CD4-positive, alpha-beta T cell treated with Interferon gamma for 1 hour (primary cell): ENCODE results near the gene CEP128.

Source experiments
- DNase-seq: peaks from one replicate; pipeline ENCODE4 v3.0.0-alpha.2; 2020

Gene CEP128

DNA sequence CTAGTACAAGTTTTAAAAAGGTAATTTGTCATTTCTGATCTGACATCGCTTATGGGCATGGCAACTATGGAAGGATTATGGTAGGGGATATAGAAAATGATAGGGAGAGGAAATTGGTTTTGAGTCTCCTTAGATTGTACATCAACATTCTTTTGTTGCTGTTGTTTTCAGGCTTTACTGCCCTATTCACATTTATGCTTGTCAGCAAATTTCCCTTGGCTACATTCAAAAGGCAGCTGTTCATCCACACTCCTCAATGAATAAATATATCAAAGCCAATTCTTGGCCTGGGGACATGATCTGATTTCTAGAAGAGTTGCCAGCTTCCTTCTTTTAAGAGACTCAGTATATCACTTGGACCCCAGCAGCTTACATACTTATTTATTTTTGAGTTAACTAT, 283.4 kb downstream of the CEP128 start:
- DNase-seq: no peak

DNA sequence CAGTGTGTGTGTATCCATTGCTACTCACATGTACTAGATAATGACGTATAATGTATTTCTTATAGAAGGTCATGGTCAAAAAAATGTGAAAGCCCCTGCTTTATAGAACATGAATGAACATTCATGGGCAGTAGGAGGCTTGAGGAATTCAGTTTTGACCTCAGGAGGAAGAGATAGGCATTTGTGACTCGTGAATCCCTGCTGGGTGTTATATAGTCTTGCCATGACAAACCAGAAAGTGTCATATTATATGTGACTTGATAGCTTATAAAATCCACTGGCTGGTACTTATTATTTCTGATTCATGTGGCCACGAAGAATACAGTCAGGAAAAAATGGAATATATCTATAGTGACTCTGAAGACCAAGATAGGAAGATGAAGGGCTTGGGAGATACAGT, 287.6 kb downstream of the CEP128 start:
- no peak for DNase-seq

DNA sequence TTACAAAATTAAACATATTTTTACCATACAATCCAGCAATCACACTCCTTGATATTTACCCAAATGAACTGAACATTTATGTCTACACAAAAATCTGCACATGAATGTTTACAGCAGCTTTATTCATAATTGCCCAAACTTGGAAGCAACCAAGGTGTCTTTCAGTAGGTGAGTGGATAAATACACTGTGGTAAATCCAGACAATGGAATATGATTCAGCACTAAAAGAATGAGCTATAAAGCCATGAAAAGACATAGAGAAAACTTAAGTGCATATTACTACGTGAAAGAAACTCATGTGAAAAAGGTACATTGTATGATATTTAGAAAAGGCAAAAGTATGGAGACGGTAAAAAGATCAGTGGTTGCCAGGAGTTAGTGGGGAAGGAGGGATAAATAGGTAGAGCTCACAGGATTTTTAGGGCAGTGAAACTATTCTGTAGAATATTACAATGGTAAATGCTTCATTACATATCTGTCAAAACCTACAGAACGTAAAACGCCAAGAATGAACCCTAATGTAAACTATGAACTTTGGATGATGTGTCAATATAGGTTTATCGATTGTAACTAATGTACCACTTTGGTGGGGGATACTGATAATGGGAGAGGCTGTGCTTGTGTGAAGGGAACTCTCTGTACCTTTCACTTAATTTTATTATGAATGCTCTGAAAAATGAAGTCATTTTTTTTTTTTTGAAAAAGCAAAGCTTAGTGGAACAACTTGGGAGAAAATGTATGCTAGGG, 295.7 kb downstream of the CEP128 start:
- no peak for DNase-seq

DNA sequence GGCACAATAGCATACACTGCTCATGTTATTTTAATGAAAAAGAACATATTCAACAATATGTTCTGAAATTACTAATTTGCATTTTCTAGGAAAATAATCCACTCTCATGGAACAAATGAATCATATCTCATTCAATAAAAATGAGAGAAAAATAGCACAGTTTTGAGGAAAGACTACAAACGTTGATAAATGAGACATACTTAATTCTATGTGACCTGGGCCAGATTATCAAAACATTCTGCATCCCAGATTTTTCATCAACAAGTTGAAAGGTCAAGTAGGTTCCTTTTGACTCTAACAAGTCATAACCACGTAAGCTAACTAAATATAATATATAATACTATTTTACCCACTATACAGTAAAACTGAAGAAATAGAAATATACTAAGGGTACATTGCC, 296.7 kb downstream of the CEP128 start:
- no peak for DNase-seq

DNA sequence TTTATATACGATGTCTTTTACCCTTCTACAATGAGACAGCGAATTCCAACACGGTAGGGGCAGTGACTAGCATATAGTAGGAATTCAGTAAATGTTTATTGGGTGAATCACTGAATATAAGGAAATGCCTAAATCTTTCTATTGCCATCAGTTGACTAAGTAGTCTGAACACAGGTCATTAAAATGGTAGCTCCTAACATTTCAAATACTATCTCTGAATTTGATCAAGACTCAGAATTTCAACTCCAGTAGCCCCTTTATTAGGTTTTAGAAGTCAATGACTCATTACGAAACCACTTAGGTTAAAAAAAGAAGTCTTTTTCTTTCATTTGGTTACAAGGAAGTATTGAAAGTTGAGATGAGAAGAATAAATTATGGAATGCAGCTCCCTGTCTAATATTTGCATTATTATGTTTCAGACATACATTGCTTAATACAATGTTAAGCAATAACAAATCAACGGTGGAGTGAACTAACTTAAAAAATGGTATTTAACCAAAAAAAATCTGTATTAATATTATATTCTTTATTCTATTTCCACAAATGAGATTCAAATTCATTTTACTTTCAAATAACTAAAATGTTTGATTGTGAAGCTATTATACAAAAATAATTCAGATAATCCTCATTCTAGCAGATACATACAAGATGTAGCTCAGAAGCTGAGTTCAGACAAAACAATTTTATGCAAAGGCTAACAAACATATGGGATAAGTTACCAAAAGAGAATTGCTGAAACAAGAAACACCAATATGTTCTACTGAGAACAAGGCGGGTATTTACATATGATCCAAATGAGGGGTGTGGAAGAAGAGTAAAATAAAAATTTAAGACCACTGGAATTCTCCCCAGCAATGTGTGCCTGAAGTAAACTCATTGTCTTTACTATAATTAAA, 302.7 kb downstream of the CEP128 start:
- no peak for DNase-seq

DNA sequence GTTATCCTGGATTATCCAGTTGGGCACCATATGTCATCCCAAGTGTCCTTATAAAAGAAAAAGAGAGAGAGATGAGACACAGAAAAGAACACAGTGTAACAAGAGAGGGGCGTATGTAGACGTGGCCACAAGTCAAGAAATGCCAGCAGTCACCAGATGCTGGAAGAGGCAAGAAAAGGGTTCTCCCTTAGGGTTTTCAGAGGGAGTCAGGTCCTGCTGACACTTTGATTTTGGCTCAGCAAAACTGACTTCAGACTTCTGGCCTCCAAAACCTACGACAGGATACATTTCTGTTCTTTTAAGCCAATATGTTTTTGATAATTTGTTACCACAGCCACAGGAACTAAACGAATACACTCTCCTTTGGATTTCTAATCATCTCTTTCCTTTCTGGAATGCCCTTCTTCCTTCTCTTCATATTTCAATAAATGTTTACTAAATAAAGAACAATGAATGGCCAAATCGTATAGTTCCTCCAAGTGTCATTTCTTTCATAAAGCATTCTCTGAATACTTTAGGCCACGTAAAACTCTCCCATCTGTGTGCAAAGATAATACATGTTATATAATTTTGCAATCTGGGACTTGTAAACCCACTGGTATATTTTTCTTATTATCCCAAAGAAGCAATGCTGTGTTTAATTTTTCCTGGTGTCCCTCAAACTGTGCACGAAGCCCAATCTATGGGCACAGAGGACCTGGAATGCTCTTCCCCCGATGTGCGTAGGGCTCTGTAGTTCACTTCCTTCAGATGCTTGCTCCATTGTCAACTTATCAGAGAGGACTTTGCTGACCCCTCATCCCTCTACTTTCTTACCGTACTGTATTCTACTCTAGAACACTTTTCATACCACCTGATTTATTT, 303.6 kb downstream of the CEP128 start:
- DNase-seq: no peak

DNA sequence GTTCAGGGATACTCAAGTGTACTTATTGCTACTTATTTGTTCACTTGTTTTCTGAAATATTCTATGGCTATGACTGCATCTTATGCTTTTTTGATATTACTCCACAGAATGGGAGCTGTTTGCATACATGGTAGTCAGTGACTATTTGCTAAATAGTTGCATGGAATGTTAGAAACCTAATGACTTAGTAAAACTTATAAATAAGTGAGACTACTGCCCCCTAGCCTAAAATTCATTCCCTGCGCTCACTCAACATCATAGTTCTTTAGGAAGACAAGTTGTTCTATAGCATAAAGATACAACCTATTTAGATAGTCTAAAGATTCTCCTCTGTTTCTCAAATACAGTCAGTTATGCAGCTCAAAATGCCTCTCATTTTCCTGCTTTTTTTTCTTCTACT, 305.5 kb downstream of the CEP128 start:
- DNase-seq: no peak

DNA sequence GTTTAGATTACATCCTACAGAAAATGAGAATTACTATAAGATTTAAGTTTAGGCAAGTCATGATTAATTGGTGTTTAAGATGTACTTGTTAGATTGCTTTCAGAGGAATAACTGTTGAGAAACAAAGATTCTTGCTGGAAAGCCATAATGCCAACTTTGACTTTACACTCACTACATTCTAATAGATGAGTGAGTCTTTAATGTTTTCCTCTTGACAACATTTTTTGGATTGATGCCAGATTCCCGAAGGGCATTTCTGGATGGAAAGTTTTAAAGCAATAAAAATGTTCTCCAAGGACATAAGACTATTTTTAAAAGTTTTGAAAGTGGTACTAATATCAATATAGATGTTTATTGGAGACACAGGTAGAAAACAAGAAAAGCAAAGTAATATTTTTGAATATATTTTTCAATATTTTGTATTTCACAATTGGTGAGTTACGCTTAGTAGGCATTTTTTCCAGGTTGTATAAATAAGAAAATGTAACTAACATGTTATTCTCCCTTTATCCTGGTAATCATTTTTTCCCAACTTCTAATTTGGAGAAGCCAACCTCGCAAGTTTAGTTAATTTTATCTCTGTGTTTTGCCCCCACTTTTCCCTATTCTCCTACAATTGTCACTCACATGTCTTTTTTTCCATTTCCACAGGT, 307.3 kb downstream of the CEP128 start:
- DNase-seq: no peak

DNA sequence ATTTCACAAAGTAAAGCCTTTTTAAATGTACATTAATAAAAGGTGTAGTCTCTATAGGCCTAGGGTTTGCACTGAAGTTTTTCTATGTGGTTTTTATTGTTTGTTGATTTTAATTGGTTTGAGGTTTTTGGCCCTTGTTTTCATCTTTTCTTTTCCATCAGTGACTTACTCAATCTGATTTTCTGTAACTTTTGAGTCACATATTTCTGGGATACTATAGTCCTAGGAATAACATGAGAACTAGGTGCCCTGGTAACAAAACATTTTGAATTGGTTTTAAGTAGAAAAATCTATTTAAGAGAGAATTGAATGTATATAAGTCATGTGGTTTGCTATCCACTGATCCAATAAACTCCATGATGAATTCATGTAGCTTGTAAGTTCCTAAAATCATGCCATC, 311.9 kb downstream of the CEP128 start:
- no peak for DNase-seq

DNA sequence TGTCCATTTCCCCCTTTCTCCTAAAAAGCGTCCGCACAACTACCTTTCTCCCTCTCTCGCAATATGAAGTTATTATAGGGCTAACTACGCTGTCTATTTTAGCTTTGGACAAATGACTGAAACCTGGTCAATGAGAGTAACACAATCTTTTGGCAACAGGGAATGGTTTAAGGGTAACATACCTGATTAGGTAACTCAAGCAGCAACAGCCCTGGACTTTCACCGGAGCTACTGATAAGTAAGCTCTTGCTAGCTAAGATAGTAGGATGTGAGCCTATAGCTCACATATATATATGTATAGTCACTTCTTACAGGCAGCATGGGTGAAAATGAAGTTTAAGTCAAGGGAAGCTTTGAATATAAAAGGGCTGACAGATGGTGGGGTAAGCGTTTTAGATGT, 313.0 kb downstream of the CEP128 start:
- DNase-seq: no peak

DNA sequence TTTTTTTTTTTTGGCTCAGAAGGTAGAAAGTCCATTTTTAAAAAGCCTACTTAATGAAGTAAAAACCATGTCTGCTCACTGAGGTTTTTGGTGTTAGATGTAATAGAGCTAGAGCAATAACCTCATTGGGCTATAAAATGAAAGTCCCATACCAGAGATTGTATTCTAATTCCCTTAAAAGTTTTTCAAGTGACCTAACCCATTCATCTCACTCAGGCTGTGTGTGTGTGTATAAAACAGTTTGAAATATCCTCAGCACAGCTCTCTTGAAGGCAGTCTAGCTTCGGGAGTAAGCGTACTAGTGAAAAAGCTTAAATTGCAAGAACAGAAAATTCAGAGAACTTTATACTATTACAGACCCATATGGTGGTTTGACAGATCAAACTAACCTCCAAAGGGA, 313.8 kb downstream of the CEP128 start:
- no peak for DNase-seq

DNA sequence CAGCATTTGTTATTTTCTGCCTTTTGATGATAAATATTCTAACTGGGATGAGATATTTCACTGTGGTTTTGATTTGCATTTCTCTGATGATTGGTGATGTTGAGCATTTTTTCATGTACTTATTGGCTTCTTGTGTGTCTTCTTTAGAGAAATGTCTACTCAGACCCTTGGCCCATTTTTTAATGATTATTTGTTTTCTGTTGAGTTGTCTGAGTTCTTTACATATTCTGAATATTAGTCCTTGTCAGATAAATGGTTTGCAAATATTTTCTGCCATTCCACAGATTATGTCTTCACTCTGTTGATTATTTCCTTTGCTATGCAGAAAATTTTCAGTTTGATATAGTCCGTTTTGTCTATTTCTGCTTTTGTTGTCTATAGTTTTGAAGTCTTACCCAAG, 317.0 kb downstream of the CEP128 start:
- DNase-seq: no peak

DNA sequence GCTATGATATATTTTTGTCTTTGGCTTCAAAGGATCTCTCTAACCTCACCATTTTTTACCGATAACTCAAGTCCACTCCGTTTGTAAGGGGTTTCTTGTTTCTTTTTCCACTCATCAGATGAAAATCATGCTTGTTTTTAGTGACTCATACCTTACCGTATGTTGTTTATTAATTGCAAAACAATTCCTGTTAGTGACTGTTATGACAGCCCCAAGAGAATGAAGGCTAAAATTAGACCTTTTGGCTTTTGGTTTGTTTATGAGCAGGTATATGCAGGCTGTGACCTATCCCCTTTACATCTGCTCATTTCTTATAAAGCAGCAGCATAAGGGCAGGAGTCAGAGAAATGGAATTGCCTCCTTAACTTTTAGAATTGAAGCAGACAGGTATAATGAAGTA, 319.8 kb downstream of the CEP128 start:
- no peak for DNase-seq

DNA sequence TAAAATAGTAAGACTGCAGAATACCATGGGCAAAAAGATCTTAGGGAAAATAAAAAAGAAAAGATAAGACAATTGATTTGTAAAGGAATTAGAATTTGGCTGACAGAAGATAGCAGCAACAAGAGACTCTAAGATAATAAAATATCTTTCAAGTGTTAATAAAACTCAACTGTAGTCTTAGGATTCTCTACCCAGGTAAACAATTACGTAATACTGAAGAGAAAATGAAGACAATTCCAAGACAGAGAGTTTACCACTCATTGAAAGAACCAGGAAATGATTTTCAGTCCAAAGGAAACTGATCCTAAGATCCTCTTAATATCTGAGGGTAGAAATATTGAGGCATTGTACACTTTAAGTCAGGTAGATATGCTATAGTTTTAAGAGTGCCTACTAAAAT, 321.1 kb downstream of the CEP128 start:
- no peak for DNase-seq

DNA sequence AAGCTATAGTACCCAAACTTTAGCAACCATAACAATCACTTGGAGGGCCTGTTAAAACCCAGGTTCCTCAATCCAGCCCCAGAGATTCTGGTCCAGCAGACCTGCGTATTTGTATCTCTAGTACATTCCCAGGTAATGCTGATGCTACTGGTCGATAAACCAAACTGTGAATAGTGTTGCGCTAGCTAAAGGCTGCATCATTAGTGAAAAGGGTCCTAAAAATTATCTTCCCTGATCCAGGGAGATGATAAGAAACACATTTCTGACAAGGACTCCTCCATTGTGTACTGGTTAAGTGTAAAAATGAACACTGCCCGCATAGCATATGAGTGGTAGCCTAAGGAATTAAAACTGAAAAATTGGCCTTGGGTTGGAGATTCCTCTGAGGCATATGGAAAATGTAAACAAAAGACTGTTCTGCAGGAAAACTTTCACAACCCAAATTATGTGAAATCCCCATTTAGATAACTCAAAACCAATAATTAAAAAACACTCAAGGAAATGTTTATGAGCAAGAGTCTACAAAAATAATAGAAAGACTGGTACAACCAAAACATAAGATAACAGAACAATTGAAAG, 322.7 kb downstream of the CEP128 start:
- no peak for DNase-seq

DNA sequence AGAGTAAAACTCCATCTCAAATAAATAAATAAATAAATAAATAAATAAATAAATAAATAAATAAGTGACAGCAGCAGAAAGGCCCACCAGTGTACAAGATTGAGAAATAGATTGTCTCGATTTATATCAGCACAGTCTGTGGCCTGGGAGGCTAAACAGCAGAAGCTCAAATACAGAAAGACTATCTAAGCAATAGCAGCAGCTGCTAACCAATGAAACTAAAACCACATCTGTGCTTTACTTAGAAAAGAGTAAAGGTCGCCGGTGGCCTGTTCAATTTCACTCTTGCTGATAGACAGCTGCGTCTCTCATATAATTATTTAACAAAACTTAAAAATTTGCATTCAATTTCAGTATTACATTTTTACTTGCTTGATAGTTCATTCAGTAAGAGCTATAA, 325.7 kb downstream of the CEP128 start:
- no peak for DNase-seq

DNA sequence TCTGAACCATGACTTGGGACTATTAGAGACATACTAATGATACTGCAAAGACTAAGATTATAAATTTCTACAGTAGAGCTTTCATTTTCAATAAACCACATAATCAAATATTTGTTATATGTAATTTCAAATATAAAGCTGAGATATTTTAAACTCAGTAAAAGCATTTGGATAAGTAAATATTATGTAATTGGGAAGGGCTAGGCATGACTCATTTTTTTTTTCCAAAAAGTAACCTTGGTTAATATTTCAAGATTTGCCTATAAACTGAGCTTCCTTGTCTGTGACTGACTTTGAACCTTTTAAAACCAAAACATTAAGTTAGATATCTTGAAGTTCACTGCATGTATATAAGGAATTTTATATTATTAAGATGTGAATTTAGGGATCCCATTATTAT, 332.5 kb downstream of the CEP128 start:
- DNase-seq: no peak

DNA sequence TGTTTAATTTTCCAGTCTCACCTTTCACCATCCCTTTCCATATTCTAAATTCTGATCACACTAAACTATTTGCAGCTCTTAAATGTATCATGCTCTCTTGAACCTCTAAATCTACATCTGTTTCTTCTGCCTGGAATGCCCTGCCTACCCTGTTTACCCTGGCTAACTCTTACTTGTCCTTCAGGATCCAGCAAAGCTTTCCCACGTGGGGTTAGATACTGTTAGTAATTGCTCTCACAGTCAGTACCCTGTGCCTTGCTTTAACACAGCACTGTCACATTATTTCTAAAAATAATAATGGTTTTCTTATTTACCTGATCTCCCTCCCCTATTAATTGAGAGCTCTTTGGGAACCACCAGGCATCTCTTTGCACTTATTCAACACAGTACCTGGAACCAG, 333.0 kb downstream of the CEP128 start:
- no peak for DNase-seq

DNA sequence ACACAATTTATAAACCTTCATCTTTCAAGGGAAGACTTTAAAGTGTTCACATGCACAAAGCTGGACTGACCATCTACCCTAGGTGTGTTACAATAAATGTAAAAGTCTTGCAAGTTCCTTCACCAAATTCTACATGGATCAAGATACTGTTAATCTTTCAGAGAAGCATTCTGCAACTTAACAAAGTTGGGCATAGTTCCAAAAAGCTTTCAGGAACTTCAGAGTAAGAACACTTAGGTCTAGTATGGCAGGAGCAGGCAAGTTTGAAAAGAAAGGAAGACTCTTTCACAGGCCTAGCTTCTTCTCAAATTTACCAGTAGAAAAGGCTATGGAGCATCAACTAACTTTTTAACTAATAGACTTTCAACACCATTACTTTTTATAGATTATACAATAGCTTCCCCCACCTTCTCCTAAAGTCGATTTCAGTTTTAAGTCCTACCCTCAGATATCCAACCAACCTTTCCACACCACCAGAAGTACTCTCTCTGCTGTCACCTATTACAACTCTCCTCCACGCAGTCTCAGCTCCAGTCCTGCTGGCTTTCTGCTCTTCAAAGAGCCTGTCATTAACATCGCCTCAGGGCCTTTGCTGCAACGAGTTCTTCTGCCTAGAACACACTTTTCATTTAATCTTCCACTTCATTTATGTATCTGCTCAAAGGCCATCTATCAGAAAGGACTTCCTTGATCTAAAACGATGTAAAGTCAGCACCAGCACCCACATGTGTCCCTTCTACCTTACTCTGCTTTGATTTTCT, 333.9 kb downstream of the CEP128 start:
- DNase-seq: no peak

DNA sequence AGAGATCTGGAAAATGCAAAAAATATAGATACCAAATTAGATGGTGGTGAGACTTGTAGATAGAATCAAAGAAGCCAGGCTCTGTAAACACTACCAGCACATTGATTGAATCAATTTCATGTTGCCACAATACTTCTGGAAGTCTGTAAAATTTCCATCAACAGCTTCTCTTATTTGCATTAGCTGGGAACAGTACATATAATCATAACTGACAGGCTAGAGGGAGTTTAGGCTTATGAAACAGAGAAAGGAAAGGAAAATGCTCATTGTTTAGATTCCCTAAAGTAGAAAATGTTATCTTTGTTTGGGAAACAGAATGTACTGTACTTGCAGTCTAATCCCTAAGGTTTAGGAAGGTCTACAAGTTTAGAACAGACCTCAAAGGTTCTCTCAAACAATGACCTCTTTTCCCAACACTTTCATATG, 335.2 kb downstream of the CEP128 start:
- no peak for DNase-seq

DNA sequence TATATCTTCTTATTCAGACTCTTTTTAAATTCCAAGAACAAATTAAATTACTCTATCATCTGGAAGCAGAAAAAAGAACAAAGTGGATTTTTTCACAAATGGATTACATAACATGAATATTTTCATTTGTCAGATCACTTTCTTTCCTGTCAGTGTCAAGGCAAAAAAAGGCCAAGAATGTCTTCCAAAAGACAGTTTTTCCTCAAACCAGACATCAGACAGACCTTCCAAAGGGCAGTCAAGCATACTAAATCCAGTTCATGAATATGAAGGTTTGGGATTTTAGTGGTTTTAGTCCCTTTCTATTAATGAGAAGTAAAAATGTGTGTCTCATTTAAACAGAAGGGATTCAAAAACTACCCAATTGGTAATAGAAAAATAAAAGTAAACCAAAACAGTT, 336.0 kb downstream of the CEP128 start:
- no peak for DNase-seq

DNA sequence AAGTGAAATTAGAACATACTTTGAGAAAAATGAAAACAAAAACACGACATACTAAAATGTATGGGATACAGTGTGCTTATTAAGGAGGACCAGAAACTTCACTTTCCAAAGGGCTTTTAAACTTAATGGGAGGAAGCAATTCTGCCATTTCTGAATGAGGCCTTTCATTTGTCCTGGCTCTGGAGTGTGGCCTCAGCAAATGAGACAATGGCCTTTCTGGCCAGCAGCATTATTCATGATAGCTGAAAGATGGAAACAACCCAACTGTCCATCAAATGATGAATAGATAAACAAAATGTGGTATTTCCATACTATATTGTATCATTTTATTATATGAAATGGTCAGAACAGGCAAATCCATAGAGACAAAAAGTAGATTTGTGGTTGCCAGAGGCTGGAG, 338.6 kb downstream of the CEP128 start:
- DNase-seq: no peak
